MM.1S (cell line): ENCODE measurements around the gene LTBP4.

ENCODE experiments used
- DNase-seq: peaks from one replicate; pipeline ENCODE4 v3.0.0-alpha.2; 2015
- H2AFZ ChIP-seq: fragments of 300-600 bp; sonication (generic); 2 replicates; pipeline ENCODE4 v1.6.0; 2016; ENCODE audit warnings: antibody characterized with exemption, low read length
- H3F3A ChIP-seq: fragments of 300-600 bp; sonication (generic); 2 replicates; pipeline ENCODE4 v1.6.1; 2016; ENCODE audit warnings: mild to moderate bottlenecking, antibody characterized with exemption, low read length, moderate library complexity, mixed read lengths; ENCODE audit not compliant: insufficient read depth
- H3K27ac ChIP-seq: fragments of 300-600 bp; sonication (generic); 2 replicates; pipeline ENCODE4 v1.5.1; 2016; ENCODE audit warnings: mild to moderate bottlenecking, low read length
- H3K27me3 ChIP-seq: fragments of 300-600 bp; sonication (generic); replicated peaks from 2 replicates; pipeline ENCODE4 v1.6.0; 2016; ENCODE audit warnings: low read length; ENCODE audit not compliant: insufficient read depth
- H3K36me3 ChIP-seq: fragments of 300-600 bp; sonication (generic); replicated peaks from 2 replicates; pipeline ENCODE4 v1.6.1; 2016; ENCODE audit warnings: mild to moderate bottlenecking, low read length, mixed read lengths; ENCODE audit not compliant: insufficient read depth
- H3K4me1 ChIP-seq: fragments of 300-600 bp; sonication (generic); 2 replicates; pipeline ENCODE4 v1.6.1; 2016; ENCODE audit warnings: low read length, mixed read lengths
- H3K4me2 ChIP-seq: fragments of 300-600 bp; sonication (generic); 2 replicates; pipeline ENCODE4 v1.6.0; 2016; ENCODE audit warnings: low read depth, low read length
- H3K4me3 ChIP-seq: fragments of 300-600 bp; sonication (generic); 2 replicates; pipeline ENCODE4 v1.5.1; 2016; ENCODE audit warnings: low read length, mixed read lengths
- H3K79me2 ChIP-seq: fragments of 300-600 bp; sonication (generic); 2 replicates; pipeline ENCODE4 v1.6.1; 2016; ENCODE audit warnings: mixed run types, low read length, mixed read lengths
- H3K9ac ChIP-seq: fragments of 300-600 bp; sonication (generic); 2 replicates; pipeline ENCODE4 v1.6.1; 2016; ENCODE audit warnings: low read length, mixed read lengths
- H3K9me2 ChIP-seq: fragments of 300-600 bp; sonication (generic); replicated peaks from 2 replicates; pipeline ENCODE4 v1.6.1; 2016; ENCODE audit warnings: mild to moderate bottlenecking, low read length, mixed read lengths; ENCODE audit not compliant: insufficient read depth
- H3K9me3 ChIP-seq: fragments of 300-600 bp; sonication (generic); replicated peaks from 2 replicates; pipeline ENCODE4 v1.6.1; 2016; ENCODE audit warnings: mild to moderate bottlenecking, low read length, mixed read lengths; ENCODE audit not compliant: insufficient read depth
- H4K20me1 ChIP-seq: fragments of 300-600 bp; sonication (generic); 2 replicates; pipeline ENCODE4 v1.6.1; 2016; ENCODE audit warnings: mild to moderate bottlenecking, low read length, moderate library complexity, mixed read lengths; ENCODE audit not compliant: insufficient read depth
- EZH2 ChIP-seq: fragments of 300-600 bp; sonication (generic); optimal IDR thresholded peaks from 2 replicates; pipeline ENCODE3; 2017; ENCODE audit warnings: low read depth, mild to moderate bottlenecking, antibody characterized with exemption, low read length, mixed read lengths
- EZH2phosphoT487 ChIP-seq: fragments of 300-600 bp; sonication (generic); IDR thresholded peaks from 2 replicates; pipeline ENCODE4 v1.6.1; 2018; ENCODE audit warnings: antibody characterized with exemption, low read length
- TF ChIP-seq, protein P1 (sequence below): fragments of 300-600 bp; sonication (generic); IDR thresholded peaks from 2 replicates; pipeline ENCODE4 v1.5.1; 2016; ENCODE audit warnings: antibody characterized with exemption, low read length, mixed read lengths

LTBP4 gene

DNA sequence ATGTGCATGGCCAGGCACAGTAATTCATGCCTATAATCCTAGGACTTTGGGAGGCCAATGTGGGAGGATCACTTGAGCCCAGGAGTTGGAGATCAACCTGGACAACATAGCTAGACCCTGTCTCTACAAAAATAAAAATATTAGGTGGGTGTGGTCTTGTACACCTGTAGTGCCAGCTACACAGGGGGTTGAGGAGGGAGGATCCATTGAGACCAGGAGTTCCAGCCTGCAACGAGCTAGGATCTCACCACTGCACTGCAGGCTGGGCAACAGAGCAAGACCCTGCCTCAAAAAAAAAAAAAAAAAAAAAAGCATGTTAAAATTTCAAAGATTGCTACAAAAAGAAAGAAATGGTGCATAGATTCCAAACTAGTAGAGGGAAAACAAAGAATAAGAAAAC, 37.2 kb downstream of the LTBP4 start:
- no peaks in the 10 kb centered on the region for H3K9me3 ChIP-seq
- no peaks in the 10 kb centered on the region for H3K4me1 ChIP-seq
- H3K36me3 ChIP-seq, result no peaks in the 10 kb centered on the region
- H3K27ac ChIP-seq, result no peak overlapping the region
- no peaks in the 10 kb centered on the region for H3K79me2 ChIP-seq
- TF ChIP-seq, protein P1, sequence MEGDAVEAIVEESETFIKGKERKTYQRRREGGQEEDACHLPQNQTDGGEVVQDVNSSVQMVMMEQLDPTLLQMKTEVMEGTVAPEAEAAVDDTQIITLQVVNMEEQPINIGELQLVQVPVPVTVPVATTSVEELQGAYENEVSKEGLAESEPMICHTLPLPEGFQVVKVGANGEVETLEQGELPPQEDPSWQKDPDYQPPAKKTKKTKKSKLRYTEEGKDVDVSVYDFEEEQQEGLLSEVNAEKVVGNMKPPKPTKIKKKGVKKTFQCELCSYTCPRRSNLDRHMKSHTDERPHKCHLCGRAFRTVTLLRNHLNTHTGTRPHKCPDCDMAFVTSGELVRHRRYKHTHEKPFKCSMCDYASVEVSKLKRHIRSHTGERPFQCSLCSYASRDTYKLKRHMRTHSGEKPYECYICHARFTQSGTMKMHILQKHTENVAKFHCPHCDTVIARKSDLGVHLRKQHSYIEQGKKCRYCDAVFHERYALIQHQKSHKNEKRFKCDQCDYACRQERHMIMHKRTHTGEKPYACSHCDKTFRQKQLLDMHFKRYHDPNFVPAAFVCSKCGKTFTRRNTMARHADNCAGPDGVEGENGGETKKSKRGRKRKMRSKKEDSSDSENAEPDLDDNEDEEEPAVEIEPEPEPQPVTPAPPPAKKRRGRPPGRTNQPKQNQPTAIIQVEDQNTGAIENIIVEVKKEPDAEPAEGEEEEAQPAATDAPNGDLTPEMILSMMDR, result no peak
- TF ChIP-seq EZH2 (no peak), EZH2phosphoT487 (no peak)
- H3F3A ChIP-seq, result no peaks in the 10 kb centered on the region
- no peaks in the 10 kb centered on the region for H3K9me2 ChIP-seq
- DNase-seq, result no peak
- no peak overlapping the region for H2AFZ ChIP-seq
- no peaks in the 10 kb centered on the region for H4K20me1 ChIP-seq
- H3K4me3 ChIP-seq, result no peak overlapping the region
- no peak overlapping the region for H3K9ac ChIP-seq
- peaks cover 19% of the 10 kb centered on the region for H3K27me3 ChIP-seq
- no peak overlapping the region for H3K4me2 ChIP-seq

- no peaks in the 10 kb centered on the region for H4K20me1 ChIP-seq
- H3K4me2 ChIP-seq, result no peak overlapping the region
- H3K27me3 ChIP-seq, result peaks cover 13% of the 10 kb centered on the region
- H3K36me3 ChIP-seq, result no peaks in the 10 kb centered on the region
- no peaks in the 10 kb centered on the region for H3K4me1 ChIP-seq
- no peak overlapping the region for H3K9ac ChIP-seq
- H3K9me3 ChIP-seq, result no peaks in the 10 kb centered on the region
- DNase-seq, result no peak
- H3K9me2 ChIP-seq, result no peaks in the 10 kb centered on the region
- H3K4me3 ChIP-seq, result no peak overlapping the region
- H3K27ac ChIP-seq, result no peak overlapping the region
- TF ChIP-seq EZH2phosphoT487, result no peak
- TF ChIP-seq, protein P1, result no peak
- no peak for TF ChIP-seq EZH2
- no peaks in the 10 kb centered on the region for H3K79me2 ChIP-seq
- H3F3A ChIP-seq, result no peaks in the 10 kb centered on the region
- no peak overlapping the region for H2AFZ ChIP-seq
Observed at GRCh38 chr19:40639638-40639982, 38.4 kb downstream of the LTBP4 start.

DNA sequence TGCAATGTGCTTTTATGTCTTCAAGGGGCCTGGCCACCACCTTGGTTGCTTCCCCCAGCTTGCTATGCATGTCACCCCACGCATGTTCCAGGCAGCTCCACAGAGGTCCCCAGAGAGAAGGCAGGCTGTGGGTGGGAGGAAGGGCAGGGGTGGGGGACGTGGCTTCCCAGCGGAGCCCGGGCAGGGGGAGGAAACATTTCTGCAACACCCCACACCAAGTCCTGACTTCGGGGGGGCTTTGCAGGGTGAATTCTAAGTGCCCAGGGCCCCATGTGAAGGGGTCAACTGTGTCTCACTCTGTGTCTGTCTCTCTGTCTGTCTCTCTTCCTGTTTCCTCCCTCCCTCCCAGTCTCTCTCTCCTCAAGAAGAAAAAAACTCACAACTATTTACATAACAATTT, 39.6 kb downstream of the LTBP4 start:
- no peaks in the 10 kb centered on the region for H3F3A ChIP-seq
- no peaks in the 10 kb centered on the region for H4K20me1 ChIP-seq
- no peak overlapping the region for H3K9ac ChIP-seq
- no peak overlapping the region for H3K27ac ChIP-seq
- H3K36me3 ChIP-seq, result no peaks in the 10 kb centered on the region
- H3K9me2 ChIP-seq, result no peaks in the 10 kb centered on the region
- no peak overlapping the region for H3K4me3 ChIP-seq
- H3K9me3 ChIP-seq, result no peaks in the 10 kb centered on the region
- no peaks in the 10 kb centered on the region for H3K79me2 ChIP-seq
- H3K27me3 ChIP-seq, result peaks cover 11% of the 10 kb centered on the region
- no peak for DNase-seq
- TF ChIP-seq EZH2phosphoT487 (no peak), EZH2 (no peak)
- TF ChIP-seq, protein P1, result no peak
- H2AFZ ChIP-seq, result no peak overlapping the region
- H3K4me1 ChIP-seq, result no peaks in the 10 kb centered on the region
- H3K4me2 ChIP-seq, result no peak overlapping the region

DNA sequence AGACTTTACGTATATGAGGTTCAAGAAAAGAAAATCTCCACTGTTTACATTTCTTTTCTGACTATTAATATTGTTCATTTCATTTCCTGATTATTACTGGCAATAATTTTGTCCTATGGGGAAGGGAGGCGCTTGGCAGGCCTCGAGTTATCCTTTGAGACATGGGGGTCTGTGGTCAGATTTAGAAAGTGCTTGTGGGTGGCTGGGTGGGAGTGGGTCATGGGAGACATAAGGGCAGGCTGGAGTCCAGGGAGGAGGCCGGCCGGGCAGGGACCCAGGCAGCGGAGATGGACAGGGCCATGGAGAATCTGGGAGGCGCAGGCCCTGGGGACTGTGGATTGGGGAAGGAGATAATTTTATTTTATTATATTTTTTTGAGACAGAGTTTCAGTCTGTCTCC, 40.1 kb downstream of the LTBP4 start:
- Histone ChIP-seq H3K9me3 (no peaks in the 10 kb centered on the region), H3K27ac (no peak overlapping the region), H3K4me1 (no peaks in the 10 kb centered on the region), H3K9ac (no peak overlapping the region), H3K9me2 (no peaks in the 10 kb centered on the region), H2AFZ (no peak overlapping the region), H3K36me3 (no peaks in the 10 kb centered on the region), H3K4me2 (no peak overlapping the region), H3K4me3 (no peak overlapping the region), H3K27me3 (peaks cover 11% of the 10 kb centered on the region), H3K79me2 (no peaks in the 10 kb centered on the region), H4K20me1 (no peaks in the 10 kb centered on the region), H3F3A (no peaks in the 10 kb centered on the region)
- DNase-seq, result no peak
- TF ChIP-seq, protein P1, result no peak
- no peak for TF ChIP-seq EZH2phosphoT487
- no peak for TF ChIP-seq EZH2
